Brain microvascular endothelial cell (primary cell): ENCODE measurements around the gene FXYD3.

Source experiments
- DNase-seq: peaks from one replicate; pipeline ENCODE4 v3.0.0-alpha.2; 2020
- H3K27ac ChIP-seq: fragments of 250-450 bp; sonication (Bioruptor Pico); 2 replicates; pipeline ENCODE4 v1.5.1; 2020; ENCODE audit warnings: mild to moderate bottlenecking, moderate library complexity
- H3K27me3 ChIP-seq: fragments of 250-450 bp; sonication (Bioruptor Pico); replicated peaks from 2 replicates; pipeline ENCODE4 v1.5.1; 2020; ENCODE audit warnings: mild to moderate bottlenecking
- H3K36me3 ChIP-seq: fragments of 250-450 bp; sonication (Bioruptor Pico); replicated peaks from 2 replicates; pipeline ENCODE4 v1.5.1; 2020; ENCODE audit warnings: mild to moderate bottlenecking
- H3K4me3 ChIP-seq: 2 replicates; pipeline ENCODE4 v1.5.1; 2011; ENCODE audit warnings: low read depth, mild to moderate bottlenecking, control low read depth, low read length, moderate library complexity
- in situ Hi-C: cut with HindIII; loops from 2 replicates; pipeline ENCODE4 v1.10.0; 2017; ENCODE audit warnings: low sequenced_read_pairs, low pct_ligation_motif_present
- TF ChIP-seq, protein P1 (sequence below): IDR thresholded peaks from 2 replicates; pipeline ENCODE4 v1.5.1; 2011; ENCODE audit warnings: low read depth, mild to moderate bottlenecking, moderate library complexity, low read length, control low read depth, inconsistent platforms; ENCODE audit errors: missing control alignments

Gene FXYD3

DNA sequence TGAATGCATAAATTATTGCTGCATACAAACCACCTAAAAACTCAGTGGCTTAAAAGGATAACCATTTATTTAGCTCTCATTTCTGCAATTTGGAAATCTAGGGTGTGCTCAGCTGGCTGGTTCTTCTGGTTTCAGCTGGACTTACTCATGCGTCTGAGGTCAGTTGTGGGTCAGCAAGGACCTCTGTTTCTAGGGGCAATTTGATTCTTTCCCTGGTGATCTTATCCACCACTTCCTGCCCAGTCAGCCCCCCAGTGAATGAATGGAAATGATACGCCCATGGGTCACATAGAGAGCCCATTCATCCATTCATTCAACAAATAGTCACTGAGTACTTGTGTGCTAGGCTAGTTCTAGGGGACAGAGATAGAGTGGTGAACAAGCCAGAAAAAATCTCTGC is 48.8 kb downstream of the FXYD3 start:
- Histone ChIP-seq H3K27me3 (no peaks in the 10 kb centered on the region), H3K27ac (no peak overlapping the region), H3K4me3 (no peak overlapping the region), H3K36me3 (peaks cover 63% of the 10 kb centered on the region)
- in situ Hi-C loops = no loop called here
- TF ChIP-seq, protein P1, sequence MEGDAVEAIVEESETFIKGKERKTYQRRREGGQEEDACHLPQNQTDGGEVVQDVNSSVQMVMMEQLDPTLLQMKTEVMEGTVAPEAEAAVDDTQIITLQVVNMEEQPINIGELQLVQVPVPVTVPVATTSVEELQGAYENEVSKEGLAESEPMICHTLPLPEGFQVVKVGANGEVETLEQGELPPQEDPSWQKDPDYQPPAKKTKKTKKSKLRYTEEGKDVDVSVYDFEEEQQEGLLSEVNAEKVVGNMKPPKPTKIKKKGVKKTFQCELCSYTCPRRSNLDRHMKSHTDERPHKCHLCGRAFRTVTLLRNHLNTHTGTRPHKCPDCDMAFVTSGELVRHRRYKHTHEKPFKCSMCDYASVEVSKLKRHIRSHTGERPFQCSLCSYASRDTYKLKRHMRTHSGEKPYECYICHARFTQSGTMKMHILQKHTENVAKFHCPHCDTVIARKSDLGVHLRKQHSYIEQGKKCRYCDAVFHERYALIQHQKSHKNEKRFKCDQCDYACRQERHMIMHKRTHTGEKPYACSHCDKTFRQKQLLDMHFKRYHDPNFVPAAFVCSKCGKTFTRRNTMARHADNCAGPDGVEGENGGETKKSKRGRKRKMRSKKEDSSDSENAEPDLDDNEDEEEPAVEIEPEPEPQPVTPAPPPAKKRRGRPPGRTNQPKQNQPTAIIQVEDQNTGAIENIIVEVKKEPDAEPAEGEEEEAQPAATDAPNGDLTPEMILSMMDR = no peak
- DNase-seq = no peak

DNA sequence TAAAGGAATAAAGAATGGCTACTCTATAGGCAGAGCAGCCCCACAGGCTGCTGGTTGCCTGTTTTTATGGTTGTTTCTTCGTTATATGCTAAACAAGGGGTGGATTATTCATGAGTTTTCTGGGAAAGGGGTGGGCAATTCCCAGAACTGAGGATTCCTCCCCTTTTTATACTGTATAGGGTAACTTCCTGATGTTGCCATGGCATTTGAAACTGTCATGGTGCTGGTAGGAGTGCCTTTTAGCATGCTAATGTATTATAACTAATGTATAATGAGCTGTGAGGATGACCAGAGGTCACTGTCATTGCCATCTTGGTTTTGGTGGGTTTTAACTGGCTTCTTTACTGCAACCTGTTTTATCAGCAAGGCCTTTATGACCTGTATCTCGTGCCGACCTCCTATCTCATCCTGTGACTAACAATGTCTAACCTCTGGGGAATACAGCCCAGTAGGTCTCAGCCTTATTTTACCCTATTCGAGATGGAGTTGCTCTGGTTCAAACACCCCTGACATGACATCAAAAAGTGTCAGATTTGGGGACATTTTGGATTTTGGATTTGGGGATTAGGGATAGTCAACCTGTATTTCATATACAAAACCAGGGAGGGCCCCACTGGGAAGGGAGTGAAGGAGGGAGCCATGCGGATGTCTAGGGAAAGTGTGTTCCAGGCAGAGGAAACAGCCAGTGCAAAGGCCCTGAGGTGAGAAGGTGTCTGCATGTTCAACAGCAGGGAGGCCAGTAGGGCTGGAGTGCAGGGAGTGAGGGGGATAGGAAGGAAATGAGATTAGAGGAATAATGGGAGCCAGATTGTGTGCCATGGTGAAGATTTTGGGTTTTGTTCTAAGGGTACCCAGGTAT is 49.8 kb downstream of the FXYD3 start:
- TF ChIP-seq, protein P1 = no peak
- Histone ChIP-seq H3K27me3 (no peaks in the 10 kb centered on the region), H3K27ac (no peak overlapping the region), H3K4me3 (no peak overlapping the region), H3K36me3 (peaks cover 60% of the 10 kb centered on the region)
- in situ Hi-C loops = no loop called here
- DNase-seq = no peak

DNA sequence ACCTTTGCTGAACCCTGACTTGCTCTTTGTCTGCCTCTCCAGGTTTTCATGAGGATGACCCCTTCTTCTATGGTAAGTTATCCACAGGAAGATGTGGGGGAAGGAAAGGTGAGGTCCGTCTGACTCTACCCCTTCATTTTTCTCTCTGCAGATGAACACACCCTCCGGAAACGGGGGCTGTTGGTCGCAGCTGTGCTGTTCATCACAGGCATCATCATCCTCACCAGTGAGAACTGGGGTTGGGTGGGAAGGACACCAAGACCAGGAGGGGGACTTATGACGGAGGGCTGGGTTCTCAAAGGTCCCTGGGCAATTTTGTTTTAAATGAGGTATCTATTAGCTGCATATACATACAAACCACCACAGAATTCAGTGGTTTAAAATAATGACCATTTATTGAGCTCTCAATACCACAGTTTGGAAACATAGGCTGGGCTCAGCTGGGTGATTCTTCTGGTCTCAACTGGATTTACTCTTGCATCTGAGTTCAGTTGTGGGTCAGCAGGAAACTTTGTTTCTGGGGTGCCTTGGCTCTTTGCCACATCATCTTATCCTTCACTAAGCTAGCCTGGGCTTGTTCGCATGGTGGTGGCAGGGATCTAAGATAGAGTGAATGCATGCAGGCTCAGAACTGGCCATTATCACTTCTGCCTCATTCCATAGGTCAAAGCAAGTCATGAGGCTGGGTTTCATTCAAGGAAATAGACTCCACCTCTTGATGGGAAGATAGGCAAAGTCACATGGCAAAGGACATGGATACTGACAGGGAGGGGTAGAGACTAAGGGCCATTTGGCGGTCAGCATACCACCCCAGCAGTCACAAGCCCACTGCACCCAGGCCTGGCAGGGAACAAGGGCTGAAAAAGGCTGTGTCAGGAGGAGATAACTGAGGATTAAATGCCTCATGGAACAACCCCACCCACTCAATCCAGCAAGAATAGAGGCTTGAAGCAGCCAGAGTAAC is 50.8 kb downstream of the FXYD3 start:
- TF ChIP-seq, protein P1 = no peak
- no peak overlapping the region for H3K27ac ChIP-seq
- no peaks in the 10 kb centered on the region for H3K27me3 ChIP-seq
- in situ Hi-C loops = no loop called here
- no peak overlapping the region for H3K4me3 ChIP-seq
- H3K36me3 ChIP-seq = peaks cover 56% of the 10 kb centered on the region
- no peak for DNase-seq

DNA sequence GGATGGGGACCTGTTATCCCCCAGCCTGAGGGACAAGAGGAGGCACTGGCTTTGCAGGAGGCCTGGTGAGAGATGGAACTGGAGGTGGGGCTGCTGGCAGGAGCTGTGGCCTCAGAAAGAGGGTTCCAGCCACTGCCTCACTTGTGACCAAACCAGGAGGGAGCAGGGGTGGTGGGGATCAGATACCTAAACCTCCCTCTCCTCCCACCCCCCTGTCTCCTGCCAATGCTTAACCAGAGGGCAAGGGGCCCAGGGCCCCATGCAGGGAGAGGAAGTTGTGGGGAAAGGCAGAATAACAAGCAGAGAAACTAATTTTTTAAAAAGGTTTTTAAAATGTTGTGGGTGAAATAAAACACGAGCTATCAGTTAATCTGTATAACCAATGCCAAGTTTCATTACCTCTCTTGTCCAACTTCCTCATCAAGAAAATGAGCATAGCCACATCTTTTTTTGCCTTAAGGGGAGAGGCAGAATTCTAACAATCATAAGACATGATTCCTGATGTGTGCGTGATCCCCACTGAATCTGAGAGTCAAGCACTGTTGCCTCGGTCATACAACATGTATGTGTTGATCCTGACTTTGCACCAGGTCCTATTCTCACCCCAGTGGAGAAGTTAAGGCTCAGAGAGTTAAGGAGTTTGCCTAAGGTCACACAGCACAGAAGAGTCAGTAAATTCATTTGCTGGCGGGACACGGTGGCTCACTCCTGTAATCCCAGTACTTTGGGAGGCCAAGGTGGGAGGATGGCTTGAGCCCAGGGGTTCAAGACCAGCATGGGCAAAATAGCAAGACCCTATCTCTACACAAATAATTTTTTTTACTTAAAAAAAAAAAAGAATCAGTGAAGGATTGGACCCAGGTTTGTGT is 51.9 kb downstream of the FXYD3 start:
- TF ChIP-seq, protein P1 = no peak
- H3K36me3 ChIP-seq = peaks cover 48% of the 10 kb centered on the region
- no peak overlapping the region for H3K27ac ChIP-seq
- no peak overlapping the region for H3K4me3 ChIP-seq
- in situ Hi-C loops = no loop called here
- H3K27me3 ChIP-seq = no peaks in the 10 kb centered on the region
- DNase-seq = no peak

DNA sequence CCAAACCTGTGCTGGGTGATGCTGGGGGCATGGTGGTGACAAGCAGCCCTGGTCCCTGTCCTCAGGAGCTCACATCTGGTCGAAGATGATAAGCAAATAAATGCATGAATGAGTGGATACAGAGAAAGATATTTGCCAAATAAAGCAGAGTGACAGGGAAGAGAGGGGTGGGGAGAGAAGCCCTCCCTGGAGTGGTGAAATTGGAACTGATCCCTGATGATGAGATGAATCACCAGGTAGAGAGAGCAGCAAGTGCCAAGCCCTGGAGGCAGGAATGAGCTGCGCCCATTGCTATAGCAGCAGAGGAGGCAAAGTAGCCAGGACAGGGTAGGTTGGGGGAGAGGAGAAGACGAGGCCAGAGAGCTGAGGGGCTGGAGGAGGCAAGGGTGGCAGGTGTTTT is 52.6 kb downstream of the FXYD3 start:
- no peak for DNase-seq
- in situ Hi-C loops = no loop called here
- H3K4me3 ChIP-seq = no peak overlapping the region
- no peaks in the 10 kb centered on the region for H3K27me3 ChIP-seq
- H3K27ac ChIP-seq = no peak overlapping the region
- peaks cover 42% of the 10 kb centered on the region for H3K36me3 ChIP-seq
- TF ChIP-seq, protein P1 = no peak
